Measurements from ENCODE around the gene NELL1.

- TF ChIP-seq EZH2 (IDR thresholded peaks at IDR 0.05; ENCODE audit: borderline replicate concordance, low read depth, low read length, severe bottlenecking), result no peak
- TF ChIP-seq CTCF (IDR thresholded peaks at IDR 0.05; ENCODE audit: borderline replicate concordance, extremely low read depth, low read length, poor library complexity, severe bottlenecking), result no peak
Observed at GRCh38 chr11:21173476-21173875, 504.1 kb downstream of the NELL1 start.
